ENCODE results near the gene APOA4. TPM values are rescaled to one million over a fixed set of nuclear protein-coding genes. Genes with fewer than 3 reads are reported as not detected.

The APOA4 gene
- total and polyA plus RNA-seq, 2 of the 13 experiments (the other 11 are each of a cell fraction or from before 2014, with no cell fraction given) = 3.8 to 7.2 TPM

GRCh38 chr11:116826751-116827431 is 3.8 kb upstream of the APOA4 start (continued):
- TF ChIP-seq ZNF280D (CRISPR knock-in tag; IDR thresholded peaks at IDR 0.05) (no peak), PRMT3 (CRISPR knock-in tag; IDR thresholded peaks at IDR 0.05; ENCODE audit: borderline replicate concordance, low read depth) (no peak), CCDC6 (CRISPR knock-in tag; IDR thresholded peaks at IDR 0.05) (peak; percentile 68; the same call in 1 of the 2 replicates), ZNF337 (CRISPR knock-in tag; IDR thresholded peaks at IDR 0.05; ENCODE audit: borderline replicate concordance, low read depth) (0 out of 2 replicates have a peak, but pooled peaks have one; percentile 60), ZNF451 (CRISPR knock-in tag; IDR thresholded peaks at IDR 0.05) (no peak; the same call in 1 of the 2 replicates), IRX3 (CRISPR knock-in tag; IDR thresholded peaks at IDR 0.05; ENCODE audit: borderline replicate concordance, low read depth) (0 out of 2 replicates have a peak, but pooled peaks have one; percentile 49), ZNF879 (CRISPR knock-in tag; IDR thresholded peaks at IDR 0.05) (no peak), ZNF749 (CRISPR knock-in tag; IDR thresholded peaks at IDR 0.05; ENCODE audit: borderline replicate concordance) (peak; percentile 83), BHLHE40 (IDR thresholded peaks at IDR 0.05; ENCODE audit: low read length) (peak; percentile 52; the same call in 1 of the 2 replicates), NR2F1 (CRISPR knock-in tag; IDR thresholded peaks at IDR 0.05) (peak; percentile 97 to 98), TMF1 (CRISPR knock-in tag; IDR thresholded peaks at IDR 0.05; ENCODE audit: low read depth) (no peak), PBX3 (CRISPR knock-in tag; IDR thresholded peaks at IDR 0.05; ENCODE audit: borderline replicate concordance) (no peak), ISL2 (CRISPR knock-in tag; IDR thresholded peaks at IDR 0.05) (peak; percentile 79; the same call in 1 of the 2 replicates), ZNF274 (CRISPR knock-in tag; IDR thresholded peaks at IDR 0.05) (peak; percentile 77; the same call in 1 of the 2 replicates), TAF1 (CRISPR knock-in tag; IDR thresholded peaks at IDR 0.05) (peak; percentile 35; the same call in 1 of the 2 replicates), NR1H2 (CRISPR knock-in tag; IDR thresholded peaks at IDR 0.05; ENCODE audit: borderline replicate concordance, low read depth) (no peak), ZNF275 (CRISPR knock-in tag; IDR thresholded peaks at IDR 0.05; ENCODE audit: borderline replicate concordance) (peak; percentile 20; the same call in 1 of the 2 replicates), KLF6 (CRISPR knock-in tag; IDR thresholded peaks at IDR 0.05) (no peak), SP4 (CRISPR knock-in tag; IDR thresholded peaks at IDR 0.05) (peak; percentile 56; the same call in 1 of the 2 replicates), GATAD2A (CRISPR knock-in tag; IDR thresholded peaks at IDR 0.05) (peak; percentile 94), ZNF790 (CRISPR knock-in tag; IDR thresholded peaks at IDR 0.05; ENCODE audit: borderline replicate concordance) (peak; percentile 42; the same call in 1 of the 2 replicates), ZNF605 (CRISPR knock-in tag; IDR thresholded peaks at IDR 0.05) (peak; percentile 84), ARNT (IDR thresholded peaks at IDR 0.05) (no peak), SUZ12 (IDR thresholded peaks at IDR 0.05; ENCODE audit: low read depth, low read length) (no peak), TAF15 (IDR thresholded peaks at IDR 0.05; ENCODE audit: low read depth, low read length, poor library complexity, severe bottlenecking) (no peak), KAT8 (CRISPR knock-in tag; IDR thresholded peaks at IDR 0.05) (0 out of 2 replicates have a peak, but pooled peaks have one; percentile 36)

Data from HepG2 (cell line).